AML-193 (cell line): ENCODE results near the gene SH2D1B.

Source experiments
- DNase-seq, 2 experiments: peaks; one replicate each; lab custom pipeline; 2025; lab: John Stamatoyannopoulos, UW

Gene SH2D1B

DNA sequence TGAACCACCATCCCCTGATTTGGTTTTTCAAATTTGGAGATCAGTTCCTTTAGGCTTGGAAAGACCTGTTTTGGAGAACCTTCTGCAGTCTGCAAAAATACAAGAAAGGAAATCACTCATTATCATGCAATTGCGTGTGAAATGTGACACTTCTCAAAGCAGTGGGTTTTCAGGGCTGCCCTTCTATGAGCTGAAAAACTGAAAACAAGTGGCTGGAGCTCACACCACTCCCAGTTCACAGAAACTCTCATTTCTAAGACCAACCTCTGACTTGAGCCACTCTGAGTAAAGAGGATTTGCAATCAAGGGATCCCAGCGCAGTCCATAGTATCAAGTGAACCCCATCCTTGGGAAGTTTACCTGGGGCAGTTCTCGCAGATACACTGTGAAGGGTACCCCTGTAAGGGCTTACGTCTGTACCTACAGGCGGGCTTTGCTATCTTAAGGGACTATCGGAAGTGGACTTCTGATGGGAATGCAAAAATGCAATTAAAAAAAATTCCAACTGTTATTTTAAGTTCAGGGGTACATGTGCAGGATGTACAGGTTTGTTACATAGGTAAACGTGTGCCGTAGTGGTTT, 12.8 kb downstream of the SH2D1B start:
- no peak for DNase-seq

- no peak for DNase-seq
These were observed 13.9 kb downstream of the SH2D1B start for GRCh38 chr1:162397943-162398560.

GRCh38 chr1:162397039-162397448, 14.9 kb downstream of the SH2D1B start:
- DNase-seq, result no peak

DNA sequence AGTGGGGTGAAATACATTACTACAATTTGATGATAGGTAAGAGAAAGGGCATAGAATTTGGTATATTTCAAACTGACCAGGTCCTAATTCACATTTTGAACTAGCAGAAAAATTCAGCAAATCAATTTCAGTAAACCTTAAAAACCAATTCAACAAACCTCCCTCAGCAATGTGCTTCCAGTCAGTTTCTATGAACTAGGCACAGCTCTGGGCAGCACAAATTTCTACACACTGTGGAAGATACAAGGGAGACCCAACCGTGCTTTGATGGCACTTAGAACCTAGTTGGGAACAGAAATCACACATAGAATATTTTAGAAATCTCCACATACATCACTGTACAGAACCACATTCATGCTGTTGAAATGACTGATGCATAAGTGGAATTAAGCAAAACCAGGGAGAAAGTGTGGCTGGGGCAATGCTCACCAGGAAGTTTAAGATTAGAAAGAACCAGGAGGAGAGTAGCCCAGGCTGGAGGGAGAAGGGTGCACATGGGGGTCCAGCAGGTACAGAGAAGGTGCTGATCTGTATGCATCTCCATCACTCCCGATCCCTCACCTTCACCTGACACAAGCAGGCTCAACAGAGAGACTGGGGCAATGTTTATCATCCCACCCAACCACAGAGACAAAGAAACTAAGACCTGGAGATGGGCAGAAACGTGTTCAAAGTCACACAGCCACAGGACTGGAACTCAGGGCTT, 15.6 kb downstream of the SH2D1B start:
- DNase-seq, result no peak

- peak; percentile 30 to 38 for DNase-seq
These were observed 20.0 kb downstream of the SH2D1B start for GRCh38 chr1:162391790-162392563.

DNA sequence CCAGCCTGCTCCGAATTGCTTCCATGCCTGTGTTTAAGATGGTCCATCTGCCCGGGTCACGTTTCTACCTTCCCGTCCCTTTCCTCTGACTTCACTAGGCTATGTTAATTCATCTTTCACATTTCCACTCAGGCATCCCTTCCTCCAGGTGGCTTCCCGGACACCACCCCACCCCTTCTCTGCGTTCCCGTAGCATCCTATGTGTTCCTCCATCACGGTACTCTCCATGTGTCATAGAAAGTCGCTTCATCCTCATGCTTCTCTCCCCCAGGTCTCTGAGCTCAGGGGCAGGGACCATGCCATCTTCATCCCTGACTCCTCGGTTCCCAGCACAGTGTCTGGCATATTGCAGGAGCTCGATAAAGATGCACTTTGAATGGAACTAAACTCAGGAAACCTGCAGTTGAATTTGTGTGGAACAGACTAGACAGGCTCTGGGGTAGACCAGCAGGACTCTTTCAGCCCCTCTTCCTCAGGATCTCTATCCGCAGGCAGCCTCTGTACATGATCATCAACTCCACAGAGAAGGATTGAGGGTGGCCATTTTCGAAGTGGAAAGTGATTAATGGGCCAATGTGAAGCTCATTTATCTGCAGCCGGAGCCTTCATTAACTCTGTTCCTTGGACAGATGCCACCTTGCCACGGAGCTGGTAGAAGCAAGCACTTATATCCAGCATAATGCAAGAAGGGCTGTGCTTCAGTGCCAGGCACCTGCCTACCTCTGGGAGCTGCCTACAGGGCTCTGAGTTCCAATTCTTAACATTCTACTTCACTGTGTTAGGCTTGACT, 21.3 kb downstream of the SH2D1B start:
- DNase-seq, result no peak

DNA sequence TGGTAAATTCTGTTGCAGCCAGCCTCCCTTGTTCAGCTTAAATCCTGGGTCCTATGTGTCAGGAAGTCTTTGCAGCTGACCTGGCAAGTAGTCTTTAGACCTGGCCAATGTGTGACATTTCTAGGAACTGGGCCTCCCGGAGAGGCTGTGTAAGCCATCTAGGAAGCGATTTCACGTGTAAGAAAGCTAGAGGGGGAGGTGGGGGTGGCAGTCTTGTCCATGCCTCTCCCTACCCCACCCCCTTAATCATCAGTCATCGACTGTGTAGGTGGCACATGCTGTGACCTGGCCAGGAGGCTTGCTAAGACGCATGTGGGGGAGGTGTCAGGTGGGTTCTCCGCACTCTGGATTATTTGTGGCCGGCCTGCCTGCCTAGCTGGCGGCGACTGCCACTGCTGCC, 22.0 kb downstream of the SH2D1B start:
- no peak for DNase-seq

DNA sequence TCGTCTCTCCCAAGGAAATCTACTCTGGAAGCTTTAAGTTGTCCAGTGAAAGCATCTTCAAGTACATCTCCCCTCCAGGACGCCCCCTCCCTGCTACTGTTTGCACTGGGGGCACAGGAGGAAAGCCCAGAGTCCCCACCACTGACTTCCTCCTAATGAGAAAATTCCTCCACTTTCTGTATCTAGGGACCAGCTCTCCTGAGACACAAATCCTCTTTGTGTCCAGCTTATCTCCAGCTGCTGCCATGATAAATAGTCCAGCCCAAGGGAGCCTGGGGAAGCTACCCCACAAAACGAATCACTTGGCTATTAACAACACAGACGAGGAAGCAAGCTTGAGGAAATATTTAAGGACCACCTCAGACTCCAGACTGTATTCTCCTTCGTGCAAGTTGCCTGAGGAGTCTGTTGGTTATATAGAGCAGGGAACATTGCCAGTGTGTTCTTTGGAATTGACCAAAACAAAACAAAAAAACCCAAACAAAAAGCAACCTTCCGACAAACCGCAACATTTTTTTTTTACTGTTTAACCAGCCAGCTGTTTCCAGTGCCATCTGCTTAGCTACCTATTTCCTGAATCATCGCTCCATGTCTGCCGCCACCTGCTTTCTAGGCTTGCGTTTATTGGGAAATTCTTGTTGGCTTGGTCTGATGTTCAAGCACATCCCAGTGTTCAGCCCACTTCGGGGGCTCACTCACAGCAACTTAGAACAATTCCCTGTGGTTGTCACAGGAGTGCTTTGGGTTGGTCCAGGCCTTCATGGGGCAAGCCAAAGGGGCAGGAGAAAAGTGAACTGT, 22.7 kb downstream of the SH2D1B start:
- no peak for DNase-seq

DNA sequence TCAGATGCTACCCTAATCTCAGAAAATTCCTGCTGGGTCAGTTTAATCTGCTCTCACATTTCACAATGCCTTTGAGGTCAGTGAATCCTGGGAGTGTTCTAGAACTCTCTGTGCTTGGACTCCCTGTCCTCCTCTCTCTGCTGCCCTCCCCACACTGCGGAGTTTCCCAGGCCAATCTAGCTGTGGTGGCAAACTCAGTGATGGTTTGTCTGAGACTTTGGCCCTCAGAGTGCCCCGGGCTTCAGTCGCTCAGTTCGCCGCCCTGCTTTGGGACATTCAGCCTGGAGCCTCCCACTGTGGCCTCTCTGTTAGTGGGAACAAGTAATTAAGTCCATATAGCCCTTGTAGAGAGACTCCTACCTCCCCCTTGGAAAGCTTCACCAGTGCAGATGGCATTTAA, 23.3 kb downstream of the SH2D1B start:
- no peak for DNase-seq

GRCh38 chr1:162388083-162388594, 23.8 kb downstream of the SH2D1B start:
- DNase-seq, result no peak

DNA sequence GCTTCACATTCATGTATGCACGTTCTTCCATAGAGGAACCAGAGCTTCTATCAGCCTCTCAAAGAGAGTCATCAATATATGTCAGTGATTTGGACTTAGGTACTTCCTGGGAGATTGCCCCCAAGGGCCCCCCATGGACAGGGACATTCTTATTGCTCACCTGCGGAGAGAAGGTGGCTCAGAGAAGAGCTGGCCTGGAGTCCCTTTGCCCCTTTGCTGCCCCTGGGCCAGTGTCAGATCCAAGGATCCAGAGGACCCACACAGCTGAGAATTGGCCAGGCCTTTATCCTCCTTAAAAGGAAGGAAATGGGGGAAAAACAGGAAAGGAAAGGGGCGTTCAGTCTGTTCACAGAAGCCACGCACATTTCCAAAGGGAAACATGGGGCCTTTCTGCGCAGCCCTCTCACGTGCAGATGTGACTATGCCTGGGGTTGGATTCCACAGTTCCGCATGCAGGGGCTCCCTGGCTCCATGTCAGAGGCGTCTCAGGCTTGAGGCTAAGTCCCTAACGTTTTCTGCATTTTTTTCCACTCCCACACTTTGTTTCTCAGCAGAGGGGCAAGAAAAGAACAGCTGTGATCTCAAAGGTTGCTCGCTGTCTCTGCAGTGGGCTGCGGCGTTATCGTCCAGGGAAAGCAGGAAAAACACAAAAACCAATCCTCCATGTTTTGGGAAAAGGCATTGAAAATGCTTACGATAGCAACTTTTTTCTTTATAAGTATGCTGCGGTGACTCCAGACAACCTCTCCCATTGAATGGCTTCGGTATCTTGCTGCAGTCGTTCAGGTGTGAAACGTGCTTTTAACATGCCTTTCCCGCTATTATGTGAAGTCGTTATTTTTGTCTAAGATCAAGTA, 24.5 kb downstream of the SH2D1B start:
- no peak for DNase-seq

- DNase-seq, result no peak
These were observed 25.4 kb downstream of the SH2D1B start for GRCh38 chr1:162386292-162387225.

GRCh38 chr1:162385702-162386101, 26.2 kb downstream of the SH2D1B start:
- DNase-seq, result no peak

- no peak for DNase-seq
These were observed 26.7 kb downstream of the SH2D1B start for GRCh38 chr1:162385280-162385623.

DNA sequence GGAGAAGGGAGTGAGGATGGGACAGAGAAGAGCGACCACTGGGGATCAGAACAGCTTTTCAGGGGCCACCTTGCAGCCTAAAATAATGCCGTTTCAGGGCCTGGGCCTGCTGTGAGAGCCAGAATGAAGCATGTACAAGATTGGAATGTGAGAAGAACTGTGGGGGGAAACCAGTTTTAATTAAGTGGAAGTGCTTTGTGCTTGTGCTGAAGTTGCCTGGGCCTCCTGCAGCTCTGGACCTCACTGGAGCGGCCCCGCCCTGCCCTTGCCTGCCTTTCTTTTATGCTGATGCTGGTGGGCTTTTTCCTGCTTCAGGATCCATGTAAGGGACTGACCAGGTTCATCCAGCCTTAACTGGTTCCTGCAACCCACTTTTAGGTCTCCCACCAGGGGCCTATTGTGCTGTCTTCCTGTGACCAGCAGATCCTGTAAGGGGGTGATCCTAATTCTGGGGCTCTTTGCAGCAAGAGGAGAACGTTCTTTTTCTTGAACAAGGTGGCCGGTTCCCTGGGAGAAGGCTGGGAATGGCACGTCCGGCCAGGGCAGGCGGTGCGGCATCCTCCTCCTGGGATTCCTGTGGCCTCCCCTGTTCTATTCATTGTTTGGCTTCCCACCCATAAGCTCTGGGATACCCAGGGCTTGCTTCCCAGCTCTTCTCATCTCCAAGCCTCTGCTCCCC, 27.2 kb downstream of the SH2D1B start:
- DNase-seq, result no peak

- DNase-seq, result no peak
These were observed 27.8 kb downstream of the SH2D1B start for GRCh38 chr1:162384116-162384515.

- no peak for DNase-seq
These were observed 28.4 kb downstream of the SH2D1B start for GRCh38 chr1:162383516-162383915.

- no peak for DNase-seq
These were observed 28.8 kb downstream of the SH2D1B start for GRCh38 chr1:162383091-162383490.
